Neural cell (in vitro differentiated cells): ENCODE results near the gene SLC13A2. TPM values are rescaled to one million over a fixed set of nuclear protein-coding genes. Genes with fewer than 3 reads are reported as not detected.

ENCODE experiments used
- H2AFZ ChIP-seq: fragments of 200-600, 300-800 bp; sonication (generic), shearing (Covaris generic); 2 replicates; pipeline ENCODE4 v1.6.0; 2014; ENCODE audit warnings: low read depth, mild to moderate bottlenecking, antibody characterized with exemption, low read length, moderate library complexity
- H3F3A ChIP-seq: fragments of 200-600 bp; shearing (Covaris generic); 2 replicates; pipeline ENCODE4 v1.6.1; 2016; ENCODE audit warnings: mild to moderate bottlenecking, moderate library complexity, mixed read lengths, antibody characterized with exemption, low read length; ENCODE audit not compliant: insufficient read depth, poor library complexity, severe bottlenecking
- H3K27ac ChIP-seq: fragments of 200-600, 300-800 bp; sonication (generic), shearing (Covaris generic); 2 replicates; pipeline ENCODE4 v1.5.1; 2014; ENCODE audit warnings: mild to moderate bottlenecking, low read length, moderate library complexity
- H3K27me3 ChIP-seq: fragments of 300-800, 200-600 bp; sonication (generic), shearing (Covaris generic); 2 replicates; pipeline ENCODE4 v1.6.0; 2014; ENCODE audit warnings: mild to moderate bottlenecking, low read depth, low read length, moderate library complexity; ENCODE audit not compliant: insufficient read depth
- H3K36me3 ChIP-seq: fragments of 300-800, 200-600 bp; sonication (generic), shearing (Covaris generic); 2 replicates; pipeline ENCODE4 v1.5.1; 2014; ENCODE audit warnings: mild to moderate bottlenecking, antibody characterized with exemption, low read length, moderate library complexity; ENCODE audit not compliant: insufficient read depth
- H3K4me2 ChIP-seq: fragments of 300-800, 200-600 bp; sonication (generic), shearing (Covaris generic); 2 replicates; pipeline ENCODE4 v1.6.0; 2014; ENCODE audit warnings: mild to moderate bottlenecking, low read length
- H3K4me3 ChIP-seq: fragments of 300-800, 200-600 bp; sonication (generic), shearing (Covaris generic); 2 replicates; pipeline ENCODE4 v1.5.1; 2014; ENCODE audit warnings: mild to moderate bottlenecking, low read length, moderate library complexity
- H3K79me2 ChIP-seq: fragments of 200-600 bp; shearing (Covaris generic); replicated peaks from 2 replicates; pipeline ENCODE4 v1.6.0; 2014; ENCODE audit warnings: mild to moderate bottlenecking, low read length, moderate library complexity; ENCODE audit not compliant: insufficient read depth
- H3K9ac ChIP-seq: fragments of 300-800, 200-600 bp; sonication (generic), shearing (Covaris generic); 2 replicates; pipeline ENCODE4 v1.6.1; 2016; ENCODE audit warnings: mild to moderate bottlenecking, low read length, mixed read lengths
- H3K9me2 ChIP-seq: fragments of 200-600 bp; shearing (Covaris generic); 2 replicates; pipeline ENCODE4 v1.6.1; 2016; ENCODE audit warnings: mild to moderate bottlenecking, low read length, mixed read lengths; ENCODE audit not compliant: insufficient read depth
- H3K9me3 ChIP-seq: fragments of 200-600, 300-800 bp; sonication (generic), shearing (Covaris generic); 2 replicates; pipeline ENCODE4 v1.6.1; 2016; ENCODE audit warnings: mild to moderate bottlenecking, mixed run types, low read length, moderate library complexity, mixed read lengths
- H4K20me1 ChIP-seq: fragments of 200-600 bp; shearing (Covaris generic); 2 replicates; pipeline ENCODE4 v1.6.1; 2016; ENCODE audit warnings: mild to moderate bottlenecking, mixed run types; ENCODE audit not compliant: insufficient read depth
- CTCF ChIP-seq: fragments of 450-650 bp; IDR thresholded peaks from 2 replicates; pipeline ENCODE4 v1.5.1; 2014; ENCODE audit warnings: antibody characterized with exemption, mild to moderate bottlenecking, moderate library complexity; ENCODE audit not compliant: poor library complexity, severe bottlenecking
- EP300 ChIP-seq: fragments of 450-650 bp; conservative IDR thresholded peaks from 2 replicates; pipeline ENCODE4 v1.6.1; 2014; ENCODE audit warnings: antibody characterized with exemption, mild to moderate bottlenecking, moderate library complexity; ENCODE audit not compliant: poor library complexity, severe bottlenecking
- EZH2 ChIP-seq: fragments of 200-600, 300-800 bp; shearing (Covaris generic), sonication (generic); IDR thresholded peaks from 2 replicates; pipeline ENCODE4 v1.6.1; 2014; ENCODE audit warnings: antibody characterized with exemption, low read length, borderline replicate concordance, mild to moderate bottlenecking; ENCODE audit not compliant: insufficient read depth, poor library complexity, severe bottlenecking
- MXI1 ChIP-seq: fragments of 450-650 bp; conservative IDR thresholded peaks from 2 replicates; pipeline ENCODE4 v1.6.1; 2014; ENCODE audit warnings: antibody characterized with exemption, mild to moderate bottlenecking; ENCODE audit not compliant: poor library complexity, severe bottlenecking
- POLR2AphosphoS5 ChIP-seq: IDR thresholded peaks from 2 replicates; pipeline ENCODE4 v1.6.1; 2012
- RAD21 ChIP-seq: fragments of 450-650 bp; conservative IDR thresholded peaks from 2 replicates; pipeline ENCODE4 v1.6.1; 2014; ENCODE audit warnings: antibody characterized with exemption, mild to moderate bottlenecking, moderate library complexity
- REST ChIP-seq: IDR thresholded peaks from 2 replicates; pipeline ENCODE4 v1.6.1; 2012; ENCODE audit warnings: borderline replicate concordance
- SMC3 ChIP-seq: fragments of 450-650 bp; conservative IDR thresholded peaks from 2 replicates; pipeline ENCODE4 v1.6.1; 2014; ENCODE audit warnings: antibody characterized with exemption, mild to moderate bottlenecking, moderate library complexity; ENCODE audit not compliant: poor library complexity
- TAF1 ChIP-seq: IDR thresholded peaks from 2 replicates; pipeline ENCODE4 v1.6.1; 2012; ENCODE audit warnings: low read depth
- polyA plus RNA-seq: library from polyadenylated mRNA; depleted of rRNA; stranded (reverse); fragments of >200 nt; gene quantifications from 2 replicates; pipeline ENCODE4 v1.2.3, GENCODE V29; 2014

SLC13A2 gene
- polyA plus RNA-seq, 1 donor from 2014 or later = not detected

GRCh38 chr17:28485049-28485448, 11.6 kb downstream of the SLC13A2 start:
- Histone ChIP-seq H2AFZ (no peak overlapping the region), H3K4me2 (no peak overlapping the region), H3K36me3 (no peaks in the 10 kb centered on the region)

GRCh38 chr17:28487881-28488532, 14.6 kb downstream of the SLC13A2 start:
- Histone ChIP-seq H3K27me3 (no peaks in the 10 kb centered on the region), H3K9me2 (no peaks in the 10 kb centered on the region), H3F3A (no peaks in the 10 kb centered on the region), H2AFZ (no peak overlapping the region), H3K36me3 (no peaks in the 10 kb centered on the region), H3K4me3 (no peak overlapping the region), H3K79me2 (no peaks in the 10 kb centered on the region), H4K20me1 (no peaks in the 10 kb centered on the region), H3K27ac (no peak overlapping the region), H3K9ac (no peak overlapping the region), H3K4me2 (no peak overlapping the region), H3K9me3 (no peaks in the 10 kb centered on the region)
- TF ChIP-seq MXI1 = no peak
- no peak for TF ChIP-seq REST
- TF ChIP-seq SMC3 = no peak
- no peak for TF ChIP-seq CTCF
- no peak for TF ChIP-seq RAD21
- no peak for TF ChIP-seq POLR2AphosphoS5

More at GRCh38 chr17:28485049-28485448, 11.6 kb downstream of the SLC13A2 start:
- H3K9me3 ChIP-seq = no peaks in the 10 kb centered on the region
- no peak overlapping the region for H3K27ac ChIP-seq
- no peaks in the 10 kb centered on the region for H3F3A ChIP-seq
- H3K4me3 ChIP-seq = no peak overlapping the region
- no peaks in the 10 kb centered on the region for H3K79me2 ChIP-seq
- H3K9ac ChIP-seq = no peak overlapping the region
- TF ChIP-seq MXI1 (no peak), SMC3 (no peak), EZH2 (no peak), EP300 (no peak), RAD21 (no peak), POLR2AphosphoS5 (no peak), REST (no peak), TAF1 (no peak), CTCF (no peak)
- H3K27me3 ChIP-seq = no peaks in the 10 kb centered on the region
- no peaks in the 10 kb centered on the region for H3K9me2 ChIP-seq
- H4K20me1 ChIP-seq = no peaks in the 10 kb centered on the region
